SK-N-SH treated with all-trans-retinoic acid at 6 μM for 48 hours (cell line): ENCODE measurements around the gene KATNAL1.

Source experiments
- CREB5 ChIP-seq: fragments of 250-450 bp; sonication (Bioruptor Pico); IDR thresholded peaks from 2 replicates; pipeline ENCODE4 v1.5.1; 2020; ENCODE audit warnings: low read depth, mild to moderate bottlenecking, moderate library complexity
- CSRNP3 ChIP-seq: fragments of 250-450 bp; sonication (Bioruptor Pico); IDR thresholded peaks from 2 replicates; pipeline ENCODE4 v1.5.1; 2021; ENCODE audit warnings: mild to moderate bottlenecking, moderate library complexity

DNA sequence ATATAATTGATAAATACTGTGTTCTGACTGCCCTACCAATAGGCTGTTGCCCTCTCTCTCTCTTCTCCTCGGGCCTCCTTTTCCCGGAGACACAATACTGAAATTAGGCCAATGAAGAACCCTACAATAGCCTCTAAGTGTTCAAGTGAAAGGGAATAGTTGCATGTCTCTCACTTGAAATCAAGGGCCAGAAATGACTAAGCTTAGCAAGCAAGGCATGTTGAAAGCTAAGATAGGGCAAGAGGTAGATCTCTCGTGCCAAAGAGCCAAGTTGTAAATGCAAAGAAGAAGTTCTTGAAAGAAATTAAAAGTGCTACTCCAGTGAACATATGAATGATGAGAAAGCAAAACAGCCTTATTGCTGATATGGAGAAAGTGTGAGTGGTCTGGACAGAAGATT lies 13.3 kb downstream of the KATNAL1 start:
- TF ChIP-seq CSRNP3 (CRISPR knock-in tag): no peak
- TF ChIP-seq CREB5 (CRISPR knock-in tag): no peak
